Putamen (tissue), 1 donor: ENCODE results near the gene NXPE2.
"Not testable (repeated sequence)": the region's sequence is repeated elsewhere in the genome, so short reads cannot be mapped to it uniquely, and the experiment has no call there.

Experiments
- DNase-seq: peaks from one replicate; pipeline ENCODE4 v3.0.0-alpha.2; 2016; ENCODE audit warnings: low spot score

Gene NXPE2

GRCh38 chr11:114678125-114679036 lies at the start of gene NXPE2:
Gene NXPE2 (plus strand): TSS chr11:114678527. CDS start chr11:114678576, 49 bp downstream.
- no peak for DNase-seq

DNA sequence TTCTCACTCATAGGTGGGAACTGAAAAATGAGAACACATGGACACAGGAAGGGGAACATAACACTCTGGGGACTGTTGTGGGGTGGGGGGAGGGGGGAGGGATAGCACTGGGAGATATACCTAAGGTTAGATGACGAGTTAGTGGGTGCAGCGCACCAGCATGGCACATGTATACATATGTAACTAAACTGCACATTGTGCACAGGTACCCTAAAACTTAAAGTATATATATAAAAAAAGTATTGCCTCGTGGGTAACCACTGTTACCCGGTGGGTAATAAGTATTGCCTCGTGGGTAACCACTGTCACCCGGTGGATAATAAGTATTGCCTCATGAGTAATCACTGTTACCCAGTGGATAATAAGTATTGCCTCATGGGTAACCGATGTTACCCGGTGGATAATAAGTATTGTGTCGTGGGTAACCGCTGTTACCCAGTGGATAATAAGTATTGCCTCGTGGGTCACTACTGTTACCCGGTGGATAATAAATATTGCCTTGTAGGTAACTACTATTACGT lies 46.8 kb upstream of the NXPE2 start:
- not testable (repeated sequence) for DNase-seq

DNA sequence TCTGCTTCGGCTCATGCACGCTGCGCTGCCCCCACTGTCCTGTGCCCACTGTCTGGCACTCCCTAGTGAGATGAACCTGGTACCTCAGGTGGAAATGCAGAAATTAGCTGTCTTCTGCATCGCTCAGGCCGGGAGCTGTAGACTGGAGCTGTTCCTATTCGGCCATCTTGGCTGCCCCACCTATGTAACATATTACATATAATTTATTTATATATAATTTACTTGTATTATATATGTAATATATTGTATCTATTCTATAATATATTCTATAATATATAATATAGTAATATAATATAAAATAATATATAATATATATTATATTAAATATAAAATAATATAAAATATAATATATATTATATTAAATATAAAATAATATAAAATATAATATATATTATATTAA lies 38.9 kb upstream of the NXPE2 start:
- DNase-seq: not testable (repeated sequence)

DNA sequence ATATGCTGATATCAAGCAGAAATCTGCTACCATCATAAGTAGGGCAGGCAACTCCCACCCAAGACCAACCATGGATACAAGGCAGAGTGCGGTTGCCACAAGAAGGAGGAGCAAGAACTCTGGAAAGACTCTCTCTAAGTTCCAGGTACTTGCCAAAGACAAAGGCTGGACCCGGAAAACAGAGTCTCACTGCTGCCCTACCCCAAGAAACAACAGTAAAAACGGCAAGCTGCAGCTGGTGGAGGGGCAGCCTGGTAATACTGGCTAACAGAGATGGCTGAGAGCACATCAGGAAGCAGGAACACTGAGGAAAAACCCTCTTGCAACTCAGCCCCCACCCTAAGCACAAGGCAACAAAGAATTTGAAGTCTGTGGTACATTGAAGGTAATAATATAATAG lies 27.7 kb upstream of the NXPE2 start:
- DNase-seq: no peak

DNA sequence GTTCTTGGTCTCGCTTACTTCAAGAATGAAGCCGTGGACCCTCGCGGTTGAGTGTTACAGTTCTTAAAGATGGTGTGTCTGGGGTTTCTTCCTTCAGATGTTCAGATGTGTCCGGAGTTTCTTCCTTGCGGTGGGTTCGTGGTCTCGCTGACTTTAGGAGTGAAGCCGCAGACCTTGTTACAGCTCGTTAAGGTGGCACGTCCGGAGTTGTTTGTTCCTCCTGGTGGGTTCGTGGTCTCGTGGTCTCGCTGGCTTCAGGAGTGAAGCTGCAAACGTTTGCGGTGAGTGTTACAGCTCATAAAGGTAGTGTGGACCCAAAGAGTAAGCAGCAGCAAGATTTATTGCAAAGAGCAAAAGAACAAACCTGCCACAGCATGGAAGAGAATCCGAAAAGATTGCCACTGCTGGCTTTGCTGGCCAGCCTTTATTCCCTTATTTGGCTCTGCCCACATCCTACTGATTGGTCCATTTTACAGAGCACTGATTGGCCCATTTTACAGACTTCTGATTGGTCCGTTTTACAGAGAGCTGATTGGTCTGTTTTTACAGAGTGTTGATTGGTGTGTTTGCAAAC lies 27.1 kb upstream of the NXPE2 start:
- DNase-seq: no peak

GRCh38 chr11:114653148-114653547 lies 25.2 kb upstream of the NXPE2 start:
- no peak for DNase-seq

DNA sequence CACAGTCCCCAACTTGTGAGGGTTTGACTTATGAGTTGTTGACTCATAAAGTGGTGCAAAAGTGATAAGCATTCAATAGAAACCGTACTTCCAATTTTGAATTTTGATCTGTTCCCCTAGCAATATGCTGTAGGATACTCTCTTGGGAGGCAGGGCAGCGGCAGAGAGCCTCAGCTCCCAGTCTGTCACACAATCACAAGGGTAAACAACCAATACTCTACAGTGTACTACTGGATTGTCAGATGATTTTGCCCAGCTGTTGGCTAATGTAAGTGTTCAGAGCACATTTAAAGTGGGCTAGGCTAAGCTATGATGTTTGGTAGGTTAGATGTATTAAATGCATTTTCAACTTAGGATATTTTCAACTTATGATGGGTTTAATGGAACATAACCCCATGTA lies 13.7 kb upstream of the NXPE2 start:
- DNase-seq: no peak

DNA sequence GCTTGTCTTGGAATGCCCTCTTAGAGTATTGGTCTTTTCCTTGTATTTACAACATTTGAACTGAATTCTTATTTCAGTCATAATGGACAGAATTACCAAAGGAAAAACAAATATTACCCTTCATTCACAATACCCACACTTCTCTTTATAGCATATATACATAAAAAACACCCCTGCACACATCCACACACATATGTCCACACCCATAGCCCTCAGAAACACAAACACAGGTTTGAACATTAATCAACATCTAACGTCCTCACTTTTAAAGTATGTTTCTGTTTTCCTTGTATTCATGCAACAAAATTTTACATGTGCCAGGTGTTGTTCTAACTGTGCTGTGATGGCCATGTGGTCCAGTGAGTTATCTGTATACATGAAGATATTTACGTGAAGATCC lies 11.6 kb upstream of the NXPE2 start:
- no peak for DNase-seq

GRCh38 chr11:114668109-114668508 lies 10.2 kb upstream of the NXPE2 start:
- no peak for DNase-seq

DNA sequence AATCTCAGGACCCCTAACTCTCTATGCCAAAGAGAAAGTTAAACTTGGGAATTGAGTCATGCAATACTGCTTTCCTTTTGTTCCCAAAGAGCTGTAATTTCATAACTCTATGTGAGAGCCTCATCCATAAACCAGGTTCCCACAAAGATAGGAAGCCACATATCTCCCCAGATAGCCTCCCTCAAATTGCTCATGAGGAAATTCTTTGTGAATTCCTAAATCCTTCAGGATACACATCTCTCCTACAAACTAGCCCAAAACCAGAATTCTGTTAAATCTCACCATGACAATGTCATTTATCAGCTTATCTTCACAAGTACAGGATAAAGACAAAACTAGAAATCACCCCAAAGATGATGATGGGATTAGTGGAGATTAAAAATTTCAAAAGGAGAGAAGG lies 4.7 kb upstream of the NXPE2 start:
- no peak for DNase-seq

GRCh38 chr11:114679505-114679904 lies 1.2 kb downstream of the NXPE2 start:
- DNase-seq: no peak

DNA sequence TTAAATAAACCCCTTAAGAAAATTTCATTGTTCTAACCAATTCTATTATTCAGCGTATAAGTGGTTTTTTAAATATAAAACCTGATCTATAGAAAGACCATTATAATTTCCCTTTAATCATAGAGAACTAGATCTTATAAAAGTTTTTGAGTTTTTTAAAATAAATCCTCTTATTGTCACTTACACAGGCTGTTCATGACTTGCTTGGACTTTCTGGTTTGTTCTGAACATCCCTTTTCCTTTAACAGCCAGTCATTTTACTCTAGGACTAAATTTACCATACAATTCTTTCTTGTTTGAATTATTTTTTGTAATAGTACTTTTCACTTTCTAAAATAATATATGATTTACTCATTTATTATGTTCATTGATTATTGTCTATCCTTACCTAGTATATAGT lies 4.7 kb downstream of the NXPE2 start:
- no peak for DNase-seq

DNA sequence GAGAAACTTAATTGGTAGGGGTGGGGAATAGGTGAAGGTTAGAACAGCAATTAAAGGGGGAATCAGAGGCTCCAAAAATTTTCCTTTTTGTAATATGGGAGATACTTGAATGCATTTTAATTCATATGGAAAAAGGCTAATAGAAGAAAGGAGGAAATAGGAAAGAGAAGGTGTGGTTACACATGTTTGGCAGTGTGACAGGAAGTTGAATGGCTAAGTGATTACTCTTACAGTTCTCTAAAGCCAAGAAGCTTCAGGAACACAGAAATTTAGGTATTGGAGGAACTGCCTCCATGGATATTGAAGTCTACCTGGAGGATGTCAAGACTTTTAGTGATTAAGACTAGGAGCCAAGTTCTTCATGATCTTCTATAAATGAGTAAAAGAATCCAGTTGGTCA lies 6.3 kb downstream of the NXPE2 start:
- no peak for DNase-seq

DNA sequence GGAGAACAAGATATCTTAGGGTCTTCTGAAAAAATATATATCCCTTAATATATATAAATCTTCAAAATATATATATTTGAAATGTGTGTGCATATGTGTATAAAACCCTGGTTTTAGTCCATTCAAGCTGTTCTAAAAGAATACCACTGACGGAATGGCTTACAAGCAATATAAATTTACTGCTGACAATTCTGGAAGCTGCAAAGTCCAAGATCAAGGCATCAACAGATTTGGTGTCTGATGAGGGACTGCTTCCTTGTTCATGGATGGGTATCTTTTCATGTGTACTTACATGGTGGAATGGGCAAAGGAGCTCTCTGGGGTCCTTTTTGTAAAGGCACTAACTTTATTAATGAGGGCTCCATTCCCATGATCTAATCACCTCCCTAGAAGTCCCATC lies 6.8 kb downstream of the NXPE2 start:
- no peak for DNase-seq

- no peak for DNase-seq
Measured at GRCh38 chr11:114705280-114706024, 27.1 kb downstream of the NXPE2 start.

DNA sequence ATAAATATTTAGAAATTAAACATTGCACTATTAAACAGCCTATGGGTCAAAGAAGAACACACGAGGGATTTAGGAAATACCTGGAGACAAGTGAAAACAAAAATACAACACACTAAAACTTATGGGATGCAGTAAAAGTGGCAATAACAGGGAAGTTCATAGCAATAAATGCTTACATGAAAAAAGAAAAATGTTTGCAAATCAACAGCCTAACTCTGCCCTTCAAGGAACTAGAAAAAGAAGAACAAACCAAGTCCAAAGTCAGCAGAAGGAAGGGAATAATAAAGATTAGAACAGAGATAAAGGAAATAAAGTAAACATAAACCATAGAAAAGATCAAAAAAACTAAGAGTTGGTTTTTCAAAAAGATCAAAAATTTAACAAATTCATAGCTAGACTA lies 31.6 kb downstream of the NXPE2 start:
- no peak for DNase-seq

- no peak for DNase-seq
Measured at GRCh38 chr11:114713756-114714155, 35.4 kb downstream of the NXPE2 start.

DNA sequence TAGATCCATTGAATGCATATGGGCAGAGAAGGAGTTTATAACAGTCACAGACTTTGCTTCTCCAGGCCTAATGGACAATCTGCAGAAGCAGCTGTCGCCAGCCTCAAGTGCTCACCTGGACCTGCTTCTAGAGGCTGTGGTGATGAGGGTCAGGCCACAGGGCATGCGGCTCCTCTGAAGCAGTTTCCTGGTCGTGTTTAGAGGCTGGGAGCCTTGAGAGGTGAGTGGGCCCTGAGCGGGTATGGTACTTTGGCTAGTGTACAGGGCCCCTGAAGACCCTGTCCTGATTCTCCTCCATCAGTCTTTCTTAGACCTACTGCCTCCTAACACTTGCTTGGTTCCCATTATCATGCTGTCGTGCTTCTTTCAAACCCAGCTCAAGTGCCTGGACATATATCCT lies 41.2 kb downstream of the NXPE2 start:
- DNase-seq: no peak

GRCh38 chr11:114724916-114725524 lies 46.7 kb downstream of the NXPE2 start:
- DNase-seq: no peak

DNA sequence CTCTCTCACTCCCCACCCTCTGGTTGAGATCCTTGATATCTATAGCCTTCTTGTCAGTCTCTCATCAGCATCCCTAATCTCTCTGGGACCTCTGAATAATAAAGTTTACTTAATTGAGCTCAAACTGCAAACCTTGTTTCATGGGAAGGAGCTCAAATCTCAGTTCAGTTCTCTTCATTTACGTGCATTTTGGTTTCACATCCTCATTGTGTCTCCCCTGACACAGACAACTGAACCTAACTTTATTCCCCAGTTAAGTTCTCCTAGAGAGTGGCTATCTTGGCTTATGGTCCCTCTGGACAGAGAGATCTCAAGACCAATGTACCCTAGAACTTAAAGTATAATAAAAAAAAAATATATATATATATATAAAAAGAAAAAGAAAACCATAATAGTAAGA lies 47.3 kb downstream of the NXPE2 start:
- DNase-seq: no peak

DNA sequence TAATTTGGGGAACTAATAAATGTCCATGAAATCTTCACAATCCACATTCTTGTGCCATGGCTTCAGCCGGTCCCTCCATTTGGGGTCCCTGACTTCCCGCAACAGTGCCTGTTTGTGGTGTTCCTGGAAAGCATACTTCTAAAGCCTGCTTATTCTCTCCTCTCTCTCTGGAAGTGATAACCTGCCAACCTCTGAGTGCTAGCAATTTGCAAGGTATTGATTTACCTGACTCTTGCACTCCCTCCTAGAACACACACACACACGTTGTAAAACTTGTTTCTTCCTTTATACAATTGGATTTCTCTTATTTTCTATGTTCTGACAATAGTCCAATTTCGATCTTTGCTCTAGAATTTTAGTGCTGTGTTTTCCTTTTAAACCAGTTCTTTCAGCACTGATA lies 58.5 kb downstream of the NXPE2 start:
- DNase-seq: no peak

DNA sequence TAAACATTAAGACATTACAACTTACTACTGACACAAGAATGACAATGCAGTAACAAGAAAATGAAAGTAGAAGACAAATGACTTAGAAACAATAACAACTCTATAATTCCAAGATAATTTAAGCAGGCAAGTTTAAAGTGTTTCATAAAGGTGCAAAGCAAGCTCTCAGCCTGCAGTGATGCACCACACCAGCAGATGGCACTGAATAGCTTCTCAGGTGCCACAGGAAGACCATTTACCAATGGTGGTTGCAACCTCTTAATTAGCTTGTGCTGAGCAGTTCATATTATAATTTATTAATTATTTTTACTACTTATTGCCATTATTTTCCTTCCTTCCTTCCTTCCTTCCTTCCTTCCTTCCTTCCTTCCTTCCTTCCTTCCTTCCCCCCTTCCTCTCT lies 60.6 kb downstream of the NXPE2 start:
- peak; percentile 3 for DNase-seq
